ENCODE results near the gene GNG13.

GRCh38 chr16:764184-764750 is 36.3 kb downstream of the GNG13 start:
- TF ChIP-seq CTCF (IDR thresholded peaks at IDR 0.05) = no peak
- no peak for TF ChIP-seq POLR2A (IDR thresholded peaks at IDR 0.05)

Data from adrenal gland (tissue), 5 donors.